GM23338 (cell line): Measurements from ENCODE around the gene LGALS14. TPM values are rescaled to one million over a fixed set of nuclear protein-coding genes. Genes with fewer than 3 reads are reported as not detected.

Experiments used
- ATAC-seq: fragments of 200-7000 bp; cut with Tn5 transposase; 3 replicates; pipeline ENCODE4 v1.9.1; 2020
- DNase-seq: peaks from one replicate; pipeline ENCODE4 v3.0.0-alpha.2; 2015; ENCODE audit warnings: low spot score
- H2AFZ ChIP-seq: fragments of 200-600 bp; sonication (generic); 2 replicates; pipeline ENCODE4 v1.8.0; 2016; ENCODE audit warnings: antibody characterized with exemption, mild to moderate bottlenecking, moderate library complexity
- H3F3A ChIP-seq: fragments of 200-600 bp; sonication (generic); replicated peaks from 2 replicates; pipeline ENCODE4 v1.8.0; 2017; ENCODE audit warnings: antibody characterized with exemption, mixed run types, low read depth
- H3K27ac ChIP-seq: fragments of 200-600 bp; sonication (generic); 2 replicates; pipeline ENCODE4 v1.6.1; 2016; ENCODE audit warnings: low read depth
- H3K27me3 ChIP-seq: fragments of 200-600 bp; sonication (generic); 2 replicates; pipeline ENCODE4 v1.8.0; 2016; ENCODE audit warnings: mild to moderate bottlenecking, mixed run types, moderate library complexity; ENCODE audit not compliant: insufficient read depth
- H3K36me3 ChIP-seq: fragments of 200-600 bp; sonication (generic); 2 replicates; pipeline ENCODE4 v1.8.0; 2016; ENCODE audit warnings: mild to moderate bottlenecking; ENCODE audit not compliant: insufficient read depth
- H3K4me1 ChIP-seq: fragments of 200-600 bp; sonication (generic); 2 replicates; pipeline ENCODE4 v1.8.0; 2016; ENCODE audit warnings: mild to moderate bottlenecking, moderate library complexity; ENCODE audit not compliant: insufficient read depth
- H3K4me2 ChIP-seq: fragments of 200-600 bp; sonication (generic); 2 replicates; pipeline ENCODE4 v1.7.1; 2017; ENCODE audit warnings: mixed run types
- H3K4me3 ChIP-seq: fragments of 200-600 bp; sonication (generic); 2 replicates; pipeline ENCODE4 v1.6.1; 2016; ENCODE audit warnings: mixed run types
- H3K79me2 ChIP-seq: fragments of 200-600 bp; sonication (generic); replicated peaks from 2 replicates; pipeline ENCODE4 v1.8.0; 2017; ENCODE audit warnings: mild to moderate bottlenecking; ENCODE audit not compliant: insufficient read depth
- H3K9me2 ChIP-seq: fragments of 200-600 bp; sonication (generic); 2 replicates; pipeline ENCODE4 v1.8.0; 2017; ENCODE audit not compliant: insufficient read depth
- H4K20me1 ChIP-seq: fragments of 200-600 bp; sonication (generic); replicated peaks from 2 replicates; pipeline ENCODE4 v1.8.0; 2017; ENCODE audit warnings: mild to moderate bottlenecking; ENCODE audit not compliant: insufficient read depth
- H3K27ac Mint-ChIP-seq: 2 replicates; pipeline ENCODE4 v1.8.0; 2020; ENCODE audit warnings: inconsistent platforms, mild to moderate bottlenecking, moderate library complexity, mixed read lengths
- H3K27me3 Mint-ChIP-seq: 3 replicates; pipeline ENCODE4 v1.8.0; 2022; ENCODE audit warnings: low read depth, mild to moderate bottlenecking, moderate library complexity, mixed read lengths, inconsistent platforms; ENCODE audit not compliant: insufficient read depth, poor library complexity
- H3K36me3 Mint-ChIP-seq: 3 replicates; pipeline ENCODE4 v1.8.0; 2021; ENCODE audit warnings: low read depth, mild to moderate bottlenecking, inconsistent platforms, moderate library complexity, mixed read lengths
- H3K4me1 Mint-ChIP-seq: 3 replicates; pipeline ENCODE4 v1.8.0; 2020; ENCODE audit warnings: mild to moderate bottlenecking, inconsistent platforms, mixed read lengths
- H3K4me3 Mint-ChIP-seq: 3 replicates; pipeline ENCODE4 v1.8.0; 2021; ENCODE audit warnings: moderate library complexity, mild to moderate bottlenecking, inconsistent platforms, mixed read lengths
- H3K9me3 Mint-ChIP-seq: 3 replicates; pipeline ENCODE4 v1.8.0; 2020; ENCODE audit warnings: moderate library complexity, mild to moderate bottlenecking, inconsistent platforms, mixed read lengths
- CREB1 ChIP-seq: fragments of 250-450 bp; sonication (Bioruptor Pico); IDR thresholded peaks from 2 replicates; pipeline ENCODE4 v1.5.0; 2020; ENCODE audit warnings: low read depth, mild to moderate bottlenecking, moderate library complexity
- EZH2 ChIP-seq: fragments of 200-600 bp; sonication (generic); IDR thresholded peaks from one replicate; pipeline ENCODE4 v1.8.0; 2017; ENCODE audit warnings: antibody characterized with exemption, mild to moderate bottlenecking, low read depth; ENCODE audit not compliant: unreplicated experiment
- EZH2phosphoT487 ChIP-seq: fragments of 200-600 bp; sonication (generic); IDR thresholded peaks from one replicate; pipeline ENCODE4 v1.8.1; 2018; ENCODE audit warnings: antibody characterized with exemption; ENCODE audit not compliant: unreplicated experiment
- JUNB ChIP-seq: IDR thresholded peaks from one replicate; pipeline ENCODE4 v1.6.1; 2016; ENCODE audit warnings: antibody characterized with exemption; ENCODE audit not compliant: unreplicated experiment
- NANOG ChIP-seq: IDR thresholded peaks from 2 replicates; pipeline ENCODE4 v1.6.1; 2016; ENCODE audit warnings: antibody characterized with exemption, borderline replicate concordance
- STAT1 ChIP-seq: IDR thresholded peaks from one replicate; pipeline ENCODE4 v1.6.1; 2016; ENCODE audit warnings: antibody characterized with exemption; ENCODE audit not compliant: unreplicated experiment
- ZNF114 ChIP-seq: fragments of 250-450 bp; sonication (Bioruptor Pico); IDR thresholded peaks from 2 replicates; pipeline ENCODE4 v1.5.0; 2020; ENCODE audit warnings: mild to moderate bottlenecking, moderate library complexity
- ZNF331 ChIP-seq: fragments of 250-450 bp; sonication (Bioruptor Pico); IDR thresholded peaks from 2 replicates; pipeline ENCODE4 v1.5.0; 2020; ENCODE audit warnings: low read depth, mild to moderate bottlenecking, moderate library complexity
- polyA plus RNA-seq: library from polyadenylated mRNA; unstranded; fragments of >200 nt; fragmentation: Nextera tagmentation; extraction: Ambion mirVana; gene quantifications from 2 replicates; pipeline ENCODE4 v1.2.1, GENCODE V29; 2016
- total RNA-seq: library from RNA; depleted of rRNA; stranded (reverse); fragments of >200 nt; shearing (Covaris generic); gene quantifications from 2 replicates; pipeline ENCODE4 v1.2.3, GENCODE V29; 2014
- TF ChIP-seq, protein P1 (sequence below): IDR thresholded peaks from one replicate; pipeline ENCODE4 v1.6.1; 2018; ENCODE audit warnings: antibody characterized with exemption; ENCODE audit not compliant: unreplicated experiment
- TF ChIP-seq, protein P2 (sequence below): IDR thresholded peaks from 2 replicates; pipeline ENCODE4 v1.6.1; 2016; ENCODE audit warnings: antibody characterized with exemption
- TF ChIP-seq, protein P3 (sequence below), 2 experiments: fragments of 200-600 bp in 1 of 2; sonication (generic) in 1 of 2; conservative IDR thresholded peaks; 2 replicates each; pipeline versions ENCODE4 v1.5.1 to v1.6.1; 2016 to 2017; ENCODE audit warnings: antibody characterized with exemption in 2 of 2, low read depth in 2 of 2, mild to moderate bottlenecking in 2 of 2, moderate library complexity in 1 of 2

Gene LGALS14
- total and polyA plus RNA-seq, 2 experiments from 2014 or later = not detected

DNA sequence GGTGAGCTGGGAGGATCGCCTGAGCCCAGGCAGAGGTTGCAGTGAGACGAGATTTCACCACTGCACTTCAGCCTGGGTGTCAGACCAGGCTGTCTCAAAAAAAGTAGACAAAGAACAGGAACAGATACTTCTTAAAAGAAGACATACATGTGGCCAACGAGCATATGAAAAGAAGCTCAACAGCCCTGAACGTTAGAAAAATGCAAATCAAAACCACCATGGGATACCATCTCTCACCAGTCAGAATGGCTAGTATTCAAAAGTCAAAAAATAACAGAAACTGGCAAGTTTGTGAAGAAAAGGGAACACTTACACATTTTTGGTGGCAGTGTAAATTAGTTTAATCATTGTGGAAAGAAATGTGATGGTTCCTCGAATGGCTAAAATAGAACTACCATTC, 3.0 kb upstream of the LGALS14 start (continued):
- TF ChIP-seq, protein P1, sequence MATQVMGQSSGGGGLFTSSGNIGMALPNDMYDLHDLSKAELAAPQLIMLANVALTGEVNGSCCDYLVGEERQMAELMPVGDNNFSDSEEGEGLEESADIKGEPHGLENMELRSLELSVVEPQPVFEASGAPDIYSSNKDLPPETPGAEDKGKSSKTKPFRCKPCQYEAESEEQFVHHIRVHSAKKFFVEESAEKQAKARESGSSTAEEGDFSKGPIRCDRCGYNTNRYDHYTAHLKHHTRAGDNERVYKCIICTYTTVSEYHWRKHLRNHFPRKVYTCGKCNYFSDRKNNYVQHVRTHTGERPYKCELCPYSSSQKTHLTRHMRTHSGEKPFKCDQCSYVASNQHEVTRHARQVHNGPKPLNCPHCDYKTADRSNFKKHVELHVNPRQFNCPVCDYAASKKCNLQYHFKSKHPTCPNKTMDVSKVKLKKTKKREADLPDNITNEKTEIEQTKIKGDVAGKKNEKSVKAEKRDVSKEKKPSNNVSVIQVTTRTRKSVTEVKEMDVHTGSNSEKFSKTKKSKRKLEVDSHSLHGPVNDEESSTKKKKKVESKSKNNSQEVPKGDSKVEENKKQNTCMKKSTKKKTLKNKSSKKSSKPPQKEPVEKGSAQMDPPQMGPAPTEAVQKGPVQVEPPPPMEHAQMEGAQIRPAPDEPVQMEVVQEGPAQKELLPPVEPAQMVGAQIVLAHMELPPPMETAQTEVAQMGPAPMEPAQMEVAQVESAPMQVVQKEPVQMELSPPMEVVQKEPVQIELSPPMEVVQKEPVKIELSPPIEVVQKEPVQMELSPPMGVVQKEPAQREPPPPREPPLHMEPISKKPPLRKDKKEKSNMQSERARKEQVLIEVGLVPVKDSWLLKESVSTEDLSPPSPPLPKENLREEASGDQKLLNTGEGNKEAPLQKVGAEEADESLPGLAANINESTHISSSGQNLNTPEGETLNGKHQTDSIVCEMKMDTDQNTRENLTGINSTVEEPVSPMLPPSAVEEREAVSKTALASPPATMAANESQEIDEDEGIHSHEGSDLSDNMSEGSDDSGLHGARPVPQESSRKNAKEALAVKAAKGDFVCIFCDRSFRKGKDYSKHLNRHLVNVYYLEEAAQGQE = no peak
- no peak for TF ChIP-seq STAT1

DNA sequence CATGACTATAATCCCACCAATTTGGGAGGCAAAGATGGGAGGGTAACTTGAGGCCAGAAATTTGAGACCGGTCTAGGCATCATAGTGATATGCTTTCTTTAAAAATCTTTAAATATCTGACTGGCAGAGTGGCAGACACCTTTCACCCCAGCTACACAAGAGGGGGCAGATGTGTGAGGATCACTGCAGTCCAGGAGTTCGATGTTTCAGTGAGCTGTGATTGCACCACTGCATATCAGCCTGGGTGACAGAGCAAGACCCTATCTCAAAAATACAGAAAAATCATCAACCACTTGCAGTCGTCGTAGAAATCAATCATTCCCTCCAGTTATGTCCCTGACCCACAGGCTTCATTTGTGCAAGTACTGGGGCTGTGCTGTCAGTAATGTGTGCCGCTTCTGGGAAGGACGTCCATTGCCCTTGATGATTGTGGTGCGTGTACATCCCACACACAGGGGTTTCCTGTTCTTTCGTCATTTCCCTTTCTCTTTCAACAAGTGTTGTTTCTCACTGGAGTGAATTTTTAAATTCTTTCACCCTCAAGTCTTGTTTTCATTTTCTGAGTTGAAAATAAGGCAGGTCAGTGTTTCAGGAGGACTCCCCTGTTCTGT, 1.4 kb downstream of the LGALS14 start:
- Histone ChIP-seq H3K27ac (no peak overlapping the region), H3K4me3 (no peak overlapping the region), H3K4me2 (no peak overlapping the region), H3K9me2 (no peaks in the 10 kb centered on the region), H3K27me3 (no peaks in the 10 kb centered on the region), H3F3A (no peaks in the 10 kb centered on the region), H4K20me1 (no peaks in the 10 kb centered on the region), H3K79me2 (no peaks in the 10 kb centered on the region), H3K4me1 (no peaks in the 10 kb centered on the region), H3K36me3 (no peaks in the 10 kb centered on the region), H2AFZ (no peak overlapping the region)
- no peaks in the 10 kb centered on the region for H3K27me3 Mint-ChIP-seq
- no peaks in the 10 kb centered on the region for H3K9me3 Mint-ChIP-seq
- no peak overlapping the region for H3K27ac Mint-ChIP-seq
- ATAC-seq (no peak), DNase-seq (no peak)
- H3K4me1 Mint-ChIP-seq = no peaks in the 10 kb centered on the region
- H3K36me3 Mint-ChIP-seq = no peaks in the 10 kb centered on the region
- no peak overlapping the region for H3K4me3 Mint-ChIP-seq
- TF ChIP-seq EZH2phosphoT487 = no peak
- TF ChIP-seq, protein P2, sequence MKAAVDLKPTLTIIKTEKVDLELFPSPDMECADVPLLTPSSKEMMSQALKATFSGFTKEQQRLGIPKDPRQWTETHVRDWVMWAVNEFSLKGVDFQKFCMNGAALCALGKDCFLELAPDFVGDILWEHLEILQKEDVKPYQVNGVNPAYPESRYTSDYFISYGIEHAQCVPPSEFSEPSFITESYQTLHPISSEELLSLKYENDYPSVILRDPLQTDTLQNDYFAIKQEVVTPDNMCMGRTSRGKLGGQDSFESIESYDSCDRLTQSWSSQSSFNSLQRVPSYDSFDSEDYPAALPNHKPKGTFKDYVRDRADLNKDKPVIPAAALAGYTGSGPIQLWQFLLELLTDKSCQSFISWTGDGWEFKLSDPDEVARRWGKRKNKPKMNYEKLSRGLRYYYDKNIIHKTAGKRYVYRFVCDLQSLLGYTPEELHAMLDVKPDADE = no peak
- TF ChIP-seq CREB1 (CRISPR knock-in tag) = no peak
- TF ChIP-seq, protein P3, sequence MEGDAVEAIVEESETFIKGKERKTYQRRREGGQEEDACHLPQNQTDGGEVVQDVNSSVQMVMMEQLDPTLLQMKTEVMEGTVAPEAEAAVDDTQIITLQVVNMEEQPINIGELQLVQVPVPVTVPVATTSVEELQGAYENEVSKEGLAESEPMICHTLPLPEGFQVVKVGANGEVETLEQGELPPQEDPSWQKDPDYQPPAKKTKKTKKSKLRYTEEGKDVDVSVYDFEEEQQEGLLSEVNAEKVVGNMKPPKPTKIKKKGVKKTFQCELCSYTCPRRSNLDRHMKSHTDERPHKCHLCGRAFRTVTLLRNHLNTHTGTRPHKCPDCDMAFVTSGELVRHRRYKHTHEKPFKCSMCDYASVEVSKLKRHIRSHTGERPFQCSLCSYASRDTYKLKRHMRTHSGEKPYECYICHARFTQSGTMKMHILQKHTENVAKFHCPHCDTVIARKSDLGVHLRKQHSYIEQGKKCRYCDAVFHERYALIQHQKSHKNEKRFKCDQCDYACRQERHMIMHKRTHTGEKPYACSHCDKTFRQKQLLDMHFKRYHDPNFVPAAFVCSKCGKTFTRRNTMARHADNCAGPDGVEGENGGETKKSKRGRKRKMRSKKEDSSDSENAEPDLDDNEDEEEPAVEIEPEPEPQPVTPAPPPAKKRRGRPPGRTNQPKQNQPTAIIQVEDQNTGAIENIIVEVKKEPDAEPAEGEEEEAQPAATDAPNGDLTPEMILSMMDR (conservative IDR thresholded peaks at IDR 0.05; ENCODE audit: low read depth in 2 of 2) = no peak
- no peak for TF ChIP-seq JUNB
- TF ChIP-seq ZNF331 (CRISPR knock-in tag) = no peak
- TF ChIP-seq, protein P1 = no peak
- TF ChIP-seq EZH2 = no peak
- no peak for TF ChIP-seq NANOG
- TF ChIP-seq ZNF114 (CRISPR knock-in tag) = no peak
- TF ChIP-seq STAT1 = no peak
